NCI-H1417 (cell line): ENCODE measurements around the gene ZBTB32.

ENCODE experiments used
- DNase-seq, 3 experiments: peaks; one replicate each; lab custom pipeline; 2025; lab: John Stamatoyannopoulos, UW

The ZBTB32 gene

GRCh38 chr19:35752746-35753350 lies 48.5 kb downstream of the ZBTB32 start:
- no peak for DNase-seq

GRCh38 chr19:35753634-35754369 lies 49.4 kb downstream of the ZBTB32 start:
- no peak for DNase-seq

GRCh38 chr19:35754370-35755130 lies 50.2 kb downstream of the ZBTB32 start:
- DNase-seq, result no peak

GRCh38 chr19:35755131-35755549 lies 50.8 kb downstream of the ZBTB32 start:
- DNase-seq, result no peak

GRCh38 chr19:35755550-35756376 lies 51.4 kb downstream of the ZBTB32 start:
- peak in 1 of 3 experiments; percentile 23 for DNase-seq

GRCh38 chr19:35756377-35757230 lies 52.2 kb downstream of the ZBTB32 start, which contains the start of gene HSPB6:
TSS of gene HSPB6 (minus strand) at chr19:35757029. CDS start at chr19:35757008, 21 bp downstream.
- no peak for DNase-seq

GRCh38 chr19:35757231-35757748 lies 52.9 kb downstream of the ZBTB32 start:
- DNase-seq, result no peak

- peak; percentile 98 to 99 (median 99) for DNase-seq
These were observed 53.6 kb downstream of the ZBTB32 start, which contains the start of gene PROSER3 for GRCh38 chr19:35757749-35758608. TSS of gene PROSER3 (plus strand) at chr19:35758176. CDS start at chr19:35758216, 40 bp downstream.

GRCh38 chr19:35759697-35760096 lies 55.3 kb downstream of the ZBTB32 start:
- DNase-seq, result no peak

- no peak for DNase-seq
These were observed 56.5 kb downstream of the ZBTB32 start for GRCh38 chr19:35760711-35761349.

GRCh38 chr19:35764432-35765315 lies 60.3 kb downstream of the ZBTB32 start:
- DNase-seq, result no peak
